Measurements from ENCODE around the gene LBR.

Gene LBR

GRCh38 chr1:225462714-225463574 is 35.1 kb upstream of the LBR start:
- no peaks in the 10 kb centered on the region for H3K27me3 ChIP-seq (ENCODE audit: insufficient read depth, low read length)
- no peaks in the 10 kb centered on the region for H3K36me3 ChIP-seq (ENCODE audit: insufficient read depth, low read length)
- no peaks in the 10 kb centered on the region for H3F3A ChIP-seq (ENCODE audit: insufficient read depth, low read length)
- no peaks in the 10 kb centered on the region for H3K79me2 ChIP-seq (ENCODE audit: insufficient read depth, low read length)
- no peak overlapping the region for H2AFZ ChIP-seq (ENCODE audit: low read length)
- no peaks in the 10 kb centered on the region for H3K9me2 ChIP-seq (ENCODE audit: low read depth, low read length)
- no peak overlapping the region for H3K27ac ChIP-seq (ENCODE audit: low read depth, low read length, poor library complexity, severe bottlenecking)
- no peaks in the 10 kb centered on the region for H3K9me3 ChIP-seq (ENCODE audit: low read length)
- H3K4me3 ChIP-seq (ENCODE audit: low read depth, low read length, poor library complexity, severe bottlenecking) = no peak overlapping the region
- no peaks in the 10 kb centered on the region for H4K20me1 ChIP-seq (ENCODE audit: insufficient read depth, low read length)
- no peak overlapping the region for H3K4me2 ChIP-seq (ENCODE audit: low read length)
- H3K9ac ChIP-seq (ENCODE audit: low read length) = no peak overlapping the region
- no peak for TF ChIP-seq EZH2 (IDR thresholded peaks at IDR 0.05; ENCODE audit: borderline replicate concordance, low read length)
- peaks cover 15% of the 10 kb centered on the region for H3K4me1 ChIP-seq (ENCODE audit: insufficient read depth, low read length, severe bottlenecking)

GRCh38 chr1:225462429-225462713 is 34.5 kb upstream of the LBR start:
- no peaks in the 10 kb centered on the region for H3K27me3 ChIP-seq (ENCODE audit: insufficient read depth, low read length)
- no peaks in the 10 kb centered on the region for H3K9me2 ChIP-seq (ENCODE audit: low read depth, low read length)
- no peak overlapping the region for H3K4me3 ChIP-seq (ENCODE audit: low read depth, low read length, poor library complexity, severe bottlenecking)
- no peak overlapping the region for H2AFZ ChIP-seq (ENCODE audit: low read length)
- peaks cover 10% of the 10 kb centered on the region for H3K4me1 ChIP-seq (ENCODE audit: insufficient read depth, low read length, severe bottlenecking)
- H3K36me3 ChIP-seq (ENCODE audit: insufficient read depth, low read length) = no peaks in the 10 kb centered on the region
- no peak overlapping the region for H3K9ac ChIP-seq (ENCODE audit: low read length)
- no peaks in the 10 kb centered on the region for H3K9me3 ChIP-seq (ENCODE audit: low read length)
- TF ChIP-seq CTCF (IDR thresholded peaks at IDR 0.05; ENCODE audit: low read length) = no peak
- TF ChIP-seq EZH2 (IDR thresholded peaks at IDR 0.05; ENCODE audit: borderline replicate concordance, low read length) = no peak
- H3K79me2 ChIP-seq (ENCODE audit: insufficient read depth, low read length) = no peaks in the 10 kb centered on the region
- H3F3A ChIP-seq (ENCODE audit: insufficient read depth, low read length) = no peaks in the 10 kb centered on the region
- H3K4me2 ChIP-seq (ENCODE audit: low read length) = no peak overlapping the region
- H3K27ac ChIP-seq (ENCODE audit: low read depth, low read length, poor library complexity, severe bottlenecking) = no peak overlapping the region
- no peaks in the 10 kb centered on the region for H4K20me1 ChIP-seq (ENCODE audit: insufficient read depth, low read length)

GRCh38 chr1:225461533-225462428 is 33.9 kb upstream of the LBR start:
- Histone ChIP-seq H3K4me3 (ENCODE audit: low read depth, low read length, poor library complexity, severe bottlenecking) (no peak overlapping the region), H3K27ac (ENCODE audit: low read depth, low read length, poor library complexity, severe bottlenecking) (no peak overlapping the region), H3K9ac (ENCODE audit: low read length) (no peak overlapping the region), H3K9me3 (ENCODE audit: low read length) (no peaks in the 10 kb centered on the region), H3K79me2 (ENCODE audit: insufficient read depth, low read length) (no peaks in the 10 kb centered on the region), H3K4me1 (ENCODE audit: insufficient read depth, low read length, severe bottlenecking) (peaks cover 4% of the 10 kb centered on the region), H3K36me3 (ENCODE audit: insufficient read depth, low read length) (no peaks in the 10 kb centered on the region), H3F3A (ENCODE audit: insufficient read depth, low read length) (no peaks in the 10 kb centered on the region), H2AFZ (ENCODE audit: low read length) (no peak overlapping the region), H3K9me2 (ENCODE audit: low read depth, low read length) (no peaks in the 10 kb centered on the region), H4K20me1 (ENCODE audit: insufficient read depth, low read length) (no peaks in the 10 kb centered on the region), H3K27me3 (ENCODE audit: insufficient read depth, low read length) (no peaks in the 10 kb centered on the region), H3K4me2 (ENCODE audit: low read length) (no peak overlapping the region)
- TF ChIP-seq EZH2 (IDR thresholded peaks at IDR 0.05; ENCODE audit: borderline replicate concordance, low read length) = no peak
- no peak for TF ChIP-seq CTCF (IDR thresholded peaks at IDR 0.05; ENCODE audit: low read length)

Measured in OCI-LY1 (cell line).